WI38 (cell line): ENCODE results near the gene CCHCR1.

ENCODE experiments used
- H3K4me3 ChIP-seq: 2 replicates; pipeline ENCODE4 v1.5.1; 2011; ENCODE audit warnings: low read depth, mild to moderate bottlenecking, control low read depth, low read length
- CTCF ChIP-seq: IDR thresholded peaks from 2 replicates; pipeline ENCODE4 v1.5.1; 2012; ENCODE audit warnings: low read depth, mild to moderate bottlenecking, control low read depth, low read length

CCHCR1 gene

GRCh38 chr6:31092769-31093505, 64.7 kb downstream of the CCHCR1 start:
- TF ChIP-seq CTCF = no peak

More at GRCh38 chr6:31092769-31093505, 64.7 kb downstream of the CCHCR1 start:
- no peak overlapping the region for H3K4me3 ChIP-seq
